ENCODE results near the gene C21orf91.
"Not testable (repeated sequence)": the region's sequence is repeated elsewhere in the genome, so short reads cannot be mapped to it uniquely, and the experiment has no call there.

Gene C21orf91

GRCh38 chr21:17775431-17776126 lies 43.6 kb downstream of the C21orf91 start:
- DNase-seq, result peak; percentile 84

GRCh38 chr21:17775021-17775420 lies 44.1 kb downstream of the C21orf91 start:
- DNase-seq, result not testable (repeated sequence)

GRCh38 chr21:17769447-17769845 lies 49.7 kb downstream of the C21orf91 start:
- no peak for DNase-seq

- DNase-seq, result no peak
Measured at GRCh38 chr21:17768840-17769446, 50.2 kb downstream of the C21orf91 start.

- no peak for DNase-seq
Measured at GRCh38 chr21:17765207-17765606, 53.9 kb downstream of the C21orf91 start.

GRCh38 chr21:17763288-17764037 lies 55.7 kb downstream of the C21orf91 start:
- DNase-seq, result no peak

GRCh38 chr21:17759511-17760178 lies 59.5 kb downstream of the C21orf91 start:
- no peak for DNase-seq

- no peak for DNase-seq
Measured at GRCh38 chr21:17758683-17759082, 60.5 kb downstream of the C21orf91 start.

- no peak for DNase-seq
Measured at GRCh38 chr21:17757671-17758070, 61.5 kb downstream of the C21orf91 start.

- DNase-seq, result no peak
Measured at GRCh38 chr21:17753736-17754135, 65.4 kb downstream of the C21orf91 start.

- DNase-seq, result no peak
Measured at GRCh38 chr21:17752171-17752570, 67.0 kb downstream of the C21orf91 start.

- DNase-seq, result no peak
Measured at GRCh38 chr21:17746920-17747319, 72.2 kb downstream of the C21orf91 start.

- no peak for DNase-seq
Measured at GRCh38 chr21:17745086-17745485, 74.1 kb downstream of the C21orf91 start.

- DNase-seq, result no peak
Measured at GRCh38 chr21:17742940-17743592, 76.1 kb downstream of the C21orf91 start.

GRCh38 chr21:17742181-17742580 lies 77.0 kb downstream of the C21orf91 start:
- no peak for DNase-seq

Data from CD4-positive, alpha-beta T cell treated with Interleukin-4 for 4 hours (primary cell).